T-helper 1 cell treated with Interleukin-12 subunit alpha and Interleukin-12 subunit beta and Interleukin-4 antibody, amounts not matched to agents 30 μg/mL and 1 μg/mL, for 36 hours (primary cell): ENCODE results near the gene FGF12.

Source experiments
- H3K27ac Mint-ChIP-seq: one replicate; pipeline ENCODE4 v1.8.0; 2021; ENCODE audit warnings: mild to moderate bottlenecking, mixed read lengths
- H3K27me3 Mint-ChIP-seq: one replicate; pipeline ENCODE4 v1.8.0; 2021; ENCODE audit warnings: low read depth, mixed read lengths
- H3K36me3 Mint-ChIP-seq: one replicate; pipeline ENCODE4 v1.8.0; 2021; ENCODE audit warnings: low read depth, mixed read lengths
- H3K4me1 Mint-ChIP-seq: one replicate; pipeline ENCODE4 v1.8.0; 2021; ENCODE audit warnings: low read depth, mixed read lengths
- H3K4me3 Mint-ChIP-seq: one replicate; pipeline ENCODE4 v1.8.0; 2021; ENCODE audit warnings: mild to moderate bottlenecking, moderate library complexity, mixed read lengths
- H3K9me3 Mint-ChIP-seq: one replicate; pipeline ENCODE4 v1.8.0; 2021; ENCODE audit warnings: mixed read lengths

Gene FGF12

GRCh38 chr3:192645437-192645836, 81.9 kb downstream of the FGF12 start:
- H3K36me3 Mint-ChIP-seq: no peaks in the 10 kb centered on the region
- H3K4me3 Mint-ChIP-seq: no peak overlapping the region
- no peaks in the 10 kb centered on the region for H3K9me3 Mint-ChIP-seq
- H3K27ac Mint-ChIP-seq: no peak overlapping the region
- no peaks in the 10 kb centered on the region for H3K4me1 Mint-ChIP-seq
- H3K27me3 Mint-ChIP-seq: no peaks in the 10 kb centered on the region

GRCh38 chr3:192642651-192643050, 84.7 kb downstream of the FGF12 start:
- no peaks in the 10 kb centered on the region for H3K9me3 Mint-ChIP-seq
- H3K36me3 Mint-ChIP-seq: no peaks in the 10 kb centered on the region
- no peak overlapping the region for H3K27ac Mint-ChIP-seq
- no peaks in the 10 kb centered on the region for H3K4me1 Mint-ChIP-seq
- H3K4me3 Mint-ChIP-seq: no peak overlapping the region
- no peaks in the 10 kb centered on the region for H3K27me3 Mint-ChIP-seq

- Mint-ChIP-seq H3K4me3 (no peak overlapping the region), H3K27me3 (no peaks in the 10 kb centered on the region), H3K9me3 (no peaks in the 10 kb centered on the region), H3K36me3 (no peaks in the 10 kb centered on the region), H3K27ac (no peak overlapping the region), H3K4me1 (no peaks in the 10 kb centered on the region)
These were observed 85.4 kb downstream of the FGF12 start for GRCh38 chr3:192641919-192642318.

GRCh38 chr3:192639987-192640386, 87.4 kb downstream of the FGF12 start:
- Mint-ChIP-seq H3K4me3 (no peak overlapping the region), H3K27me3 (no peaks in the 10 kb centered on the region)

GRCh38 chr3:192637803-192638202, 89.5 kb downstream of the FGF12 start:
- H3K36me3 Mint-ChIP-seq: no peaks in the 10 kb centered on the region
- H3K9me3 Mint-ChIP-seq: no peaks in the 10 kb centered on the region
- H3K4me3 Mint-ChIP-seq: no peak overlapping the region
- no peaks in the 10 kb centered on the region for H3K27me3 Mint-ChIP-seq
- no peak overlapping the region for H3K27ac Mint-ChIP-seq
- no peaks in the 10 kb centered on the region for H3K4me1 Mint-ChIP-seq

More at GRCh38 chr3:192639987-192640386, 87.4 kb downstream of the FGF12 start:
- no peaks in the 10 kb centered on the region for H3K9me3 Mint-ChIP-seq
- H3K36me3 Mint-ChIP-seq: no peaks in the 10 kb centered on the region
- no peaks in the 10 kb centered on the region for H3K4me1 Mint-ChIP-seq
- H3K27ac Mint-ChIP-seq: no peak overlapping the region

GRCh38 chr3:192636517-192637444, 90.6 kb downstream of the FGF12 start:
- H3K4me3 Mint-ChIP-seq: no peak overlapping the region
- H3K9me3 Mint-ChIP-seq: no peaks in the 10 kb centered on the region
- no peak overlapping the region for H3K27ac Mint-ChIP-seq
- H3K36me3 Mint-ChIP-seq: no peaks in the 10 kb centered on the region
- no peaks in the 10 kb centered on the region for H3K4me1 Mint-ChIP-seq
- no peaks in the 10 kb centered on the region for H3K27me3 Mint-ChIP-seq

- Mint-ChIP-seq H3K4me3 (no peak overlapping the region), H3K27ac (no peak overlapping the region), H3K27me3 (no peaks in the 10 kb centered on the region), H3K36me3 (no peaks in the 10 kb centered on the region), H3K9me3 (no peaks in the 10 kb centered on the region), H3K4me1 (no peaks in the 10 kb centered on the region)
These were observed 97.9 kb downstream of the FGF12 start for GRCh38 chr3:192629429-192629828.

GRCh38 chr3:192621909-192622308, 105.4 kb downstream of the FGF12 start:
- no peak overlapping the region for H3K27ac Mint-ChIP-seq
- H3K9me3 Mint-ChIP-seq: no peaks in the 10 kb centered on the region
- H3K27me3 Mint-ChIP-seq: no peaks in the 10 kb centered on the region
- H3K4me3 Mint-ChIP-seq: no peak overlapping the region
- H3K36me3 Mint-ChIP-seq: no peaks in the 10 kb centered on the region
- no peaks in the 10 kb centered on the region for H3K4me1 Mint-ChIP-seq

- Mint-ChIP-seq H3K27ac (no peak overlapping the region), H3K36me3 (no peaks in the 10 kb centered on the region), H3K27me3 (no peaks in the 10 kb centered on the region), H3K4me3 (no peak overlapping the region), H3K4me1 (no peaks in the 10 kb centered on the region), H3K9me3 (no peaks in the 10 kb centered on the region)
These were observed 107.1 kb downstream of the FGF12 start for GRCh38 chr3:192620275-192620674.

GRCh38 chr3:192611411-192611810, 115.9 kb downstream of the FGF12 start:
- no peaks in the 10 kb centered on the region for H3K36me3 Mint-ChIP-seq
- H3K27ac Mint-ChIP-seq: no peak overlapping the region
- no peak overlapping the region for H3K4me3 Mint-ChIP-seq
- no peaks in the 10 kb centered on the region for H3K9me3 Mint-ChIP-seq
- H3K27me3 Mint-ChIP-seq: no peaks in the 10 kb centered on the region
- H3K4me1 Mint-ChIP-seq: no peaks in the 10 kb centered on the region

GRCh38 chr3:192608726-192609600, 118.4 kb downstream of the FGF12 start:
- Mint-ChIP-seq H3K4me3 (no peak overlapping the region), H3K9me3 (no peaks in the 10 kb centered on the region), H3K27me3 (no peaks in the 10 kb centered on the region), H3K27ac (no peak overlapping the region), H3K4me1 (no peaks in the 10 kb centered on the region), H3K36me3 (no peaks in the 10 kb centered on the region)

- H3K4me1 Mint-ChIP-seq: no peaks in the 10 kb centered on the region
- H3K4me3 Mint-ChIP-seq: no peak overlapping the region
- H3K36me3 Mint-ChIP-seq: no peaks in the 10 kb centered on the region
- no peaks in the 10 kb centered on the region for H3K9me3 Mint-ChIP-seq
- no peak overlapping the region for H3K27ac Mint-ChIP-seq
- no peaks in the 10 kb centered on the region for H3K27me3 Mint-ChIP-seq
These were observed 119.5 kb downstream of the FGF12 start for GRCh38 chr3:192607798-192608197.

GRCh38 chr3:192597913-192598312, 129.4 kb downstream of the FGF12 start:
- H3K4me3 Mint-ChIP-seq: no peak overlapping the region
- H3K27me3 Mint-ChIP-seq: peaks cover 4% of the 10 kb centered on the region
- H3K36me3 Mint-ChIP-seq: no peaks in the 10 kb centered on the region
- no peak overlapping the region for H3K27ac Mint-ChIP-seq
- H3K4me1 Mint-ChIP-seq: no peaks in the 10 kb centered on the region
- no peaks in the 10 kb centered on the region for H3K9me3 Mint-ChIP-seq

GRCh38 chr3:192597506-192597905, 129.8 kb downstream of the FGF12 start:
- Mint-ChIP-seq H3K27me3 (peaks cover 4% of the 10 kb centered on the region), H3K27ac (no peak overlapping the region), H3K4me3 (no peak overlapping the region), H3K4me1 (no peaks in the 10 kb centered on the region), H3K36me3 (no peaks in the 10 kb centered on the region), H3K9me3 (no peaks in the 10 kb centered on the region)

- peaks cover 7% of the 10 kb centered on the region for H3K27me3 Mint-ChIP-seq
- no peak overlapping the region for H3K4me3 Mint-ChIP-seq
- H3K36me3 Mint-ChIP-seq: no peaks in the 10 kb centered on the region
- peaks cover 7% of the 10 kb centered on the region for H3K9me3 Mint-ChIP-seq
- no peak overlapping the region for H3K27ac Mint-ChIP-seq
- H3K4me1 Mint-ChIP-seq: no peaks in the 10 kb centered on the region
These were observed 148.6 kb downstream of the FGF12 start for GRCh38 chr3:192578729-192579128.
